SK-MEL-5 (cell line): ENCODE data around the gene LMBR1. TPM values are rescaled to one million over a fixed set of nuclear protein-coding genes. Genes with fewer than 3 reads are reported as not detected.
"Not testable (repeated sequence)": the region's sequence is repeated elsewhere in the genome, so short reads cannot be mapped to it uniquely, and the experiment has no call there.

Experiments used
- DNase-seq: peaks from one replicate; pipeline ENCODE4 v3.0.0-alpha.2; 2016; ENCODE audit warnings: low read depth, low spot score
- in situ Hi-C: cut with HindIII; loops from 2 replicates; pipeline ENCODE4 v1.10.0; 2016; ENCODE audit warnings: low sequenced_read_pairs, high pct_unique_total_duplicates, low pct_unique_long_range_greater_than_20kb
- total RNA-seq: library from RNA; depleted of rRNA; stranded (reverse); fragments of >200 nt; shearing (Covaris generic); gene quantifications from 2 replicates; pipeline ENCODE4 v1.2.3, GENCODE V29; 2014

The LMBR1 gene
- total RNA-seq, 1 experiment from 2014 or later, result 67.9 TPM

DNA sequence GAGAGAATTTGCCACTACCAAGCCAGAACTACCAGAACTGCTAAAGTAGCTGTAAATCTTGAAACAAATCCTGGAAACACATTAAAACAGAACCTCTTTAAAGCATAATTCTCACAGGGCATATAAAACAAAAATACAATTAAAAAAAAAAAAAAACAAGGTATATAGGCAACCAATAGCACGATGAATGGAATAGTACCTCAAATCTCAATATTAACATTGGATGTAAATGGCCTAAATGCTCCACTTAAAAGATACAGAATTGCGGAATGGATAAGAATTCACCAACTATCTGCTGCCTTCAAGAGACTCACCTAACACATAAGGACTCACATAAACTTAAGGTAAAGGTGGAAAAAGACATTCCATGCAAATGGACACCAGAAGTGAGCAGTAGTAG is 17.2 kb downstream of the LMBR1 start:
- in situ Hi-C loops, result no loop called here
- DNase-seq, result no peak

DNA sequence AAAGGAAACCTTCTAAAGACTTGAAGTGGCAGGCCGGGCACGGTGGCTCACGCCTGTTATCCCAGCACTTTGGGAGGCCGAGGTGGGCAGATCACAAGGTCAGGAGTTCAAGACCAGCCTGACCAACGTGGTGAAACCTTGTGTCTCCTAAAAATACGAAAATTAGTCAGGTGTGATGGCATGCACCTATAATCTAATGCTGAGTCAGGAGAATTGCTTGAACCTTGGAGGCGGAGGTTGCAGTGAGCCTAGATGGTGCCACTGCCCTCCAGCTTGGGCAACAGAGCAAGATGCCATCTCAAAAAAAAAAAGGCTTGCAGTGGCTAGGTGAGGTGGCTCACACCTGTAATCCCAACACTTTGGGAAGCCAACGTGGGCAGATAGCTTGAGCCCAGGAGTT is 24.6 kb downstream of the LMBR1 start:
- in situ Hi-C loops, DNase-seq: not testable (repeated sequence)

DNA sequence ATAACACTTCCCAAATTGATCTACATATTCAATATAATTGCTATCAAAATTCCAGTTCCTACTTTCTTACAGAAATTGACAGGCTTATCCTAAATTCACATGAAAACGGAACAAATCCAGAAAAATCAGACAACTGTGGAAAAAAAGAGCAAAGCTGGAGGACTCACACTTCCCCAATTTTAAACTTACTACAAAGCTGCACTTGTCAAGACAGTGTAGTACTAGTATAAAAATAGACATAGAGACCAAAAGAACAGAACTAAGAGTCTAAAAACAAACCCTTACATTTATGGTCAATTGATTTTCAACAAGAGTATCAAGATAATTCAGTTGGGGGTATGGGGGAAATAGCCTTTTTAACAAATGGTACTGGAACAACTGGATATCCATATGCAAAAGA is 27.5 kb downstream of the LMBR1 start:
- no peak for DNase-seq
- in situ Hi-C loops, result no loop called here

DNA sequence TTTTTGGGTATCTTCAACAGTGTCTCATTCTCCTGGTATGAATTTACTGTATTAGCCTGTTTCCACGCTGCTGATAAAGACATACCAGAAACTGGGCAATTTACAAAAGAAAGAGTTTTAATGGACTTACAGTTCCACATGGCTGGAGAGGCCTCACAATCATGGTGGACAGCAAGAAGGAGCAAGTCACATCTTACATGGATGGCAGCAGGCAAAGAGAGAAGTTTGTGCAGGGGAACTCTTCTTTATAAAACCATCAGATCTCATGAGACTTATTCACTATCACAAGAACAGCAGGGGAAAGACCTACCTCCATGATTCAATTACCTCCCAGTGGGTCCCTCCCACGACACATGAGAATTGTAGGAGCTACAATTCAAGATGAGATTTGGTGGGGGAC is 31.0 kb downstream of the LMBR1 start:
- DNase-seq, in situ Hi-C loops: not testable (repeated sequence)

DNA sequence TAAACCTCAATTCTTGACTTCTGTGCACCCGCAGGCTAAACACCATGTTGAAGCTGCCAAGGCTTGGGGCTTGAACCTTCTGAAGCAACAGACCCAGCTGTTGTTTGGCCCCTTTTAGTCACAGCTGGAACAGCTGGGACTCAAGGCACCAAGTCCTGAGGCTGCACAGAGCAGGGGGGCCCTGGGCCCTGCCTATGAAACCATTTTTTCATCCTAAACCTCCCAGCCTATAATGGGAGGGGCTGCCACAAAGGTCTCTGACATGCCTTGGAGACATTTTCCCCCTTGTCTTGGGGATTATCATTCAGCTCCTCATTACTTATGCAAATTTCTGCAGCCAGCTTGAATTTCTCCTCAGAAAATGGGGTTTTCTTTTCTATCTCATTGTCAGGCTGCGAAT is 31.8 kb downstream of the LMBR1 start:
- no peak for DNase-seq
- in situ Hi-C loops, result no loop called here

DNA sequence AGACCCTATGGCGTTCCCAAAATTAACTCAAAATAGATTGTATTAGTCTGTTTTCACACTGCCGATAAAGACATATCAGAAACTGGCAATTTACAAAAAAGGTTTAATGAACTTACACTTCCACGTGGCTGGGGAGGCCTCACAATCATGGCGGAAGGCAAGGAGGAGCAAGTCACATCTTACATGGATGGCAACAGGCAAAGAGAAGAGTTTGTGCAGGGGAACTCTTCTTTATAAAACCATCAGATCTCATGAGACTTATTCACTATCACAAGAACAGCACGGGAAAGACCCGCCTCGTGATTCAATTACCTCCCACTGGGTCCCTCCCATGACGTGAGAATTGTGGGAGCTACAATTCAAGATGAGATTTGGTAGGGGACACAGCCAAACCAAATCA is 32.9 kb downstream of the LMBR1 start:
- DNase-seq, in situ Hi-C loops: not testable (repeated sequence)

DNA sequence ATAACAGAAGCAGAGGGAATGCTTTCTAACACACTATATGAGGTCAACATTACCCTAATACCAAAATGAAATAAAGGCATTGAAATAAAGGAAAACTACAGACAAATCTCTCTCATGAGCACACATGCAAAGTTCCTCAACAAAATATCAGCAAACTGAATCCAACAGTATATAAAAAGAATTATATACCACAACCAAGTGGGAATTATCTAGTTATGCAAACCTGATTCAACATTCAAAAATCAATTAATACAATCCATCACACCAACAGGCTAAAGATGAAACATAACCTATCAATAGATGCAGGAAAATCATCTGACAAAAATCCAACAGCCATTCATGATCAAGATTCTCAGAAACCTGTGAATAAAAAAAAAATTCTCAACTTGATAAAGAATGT is 34.5 kb downstream of the LMBR1 start:
- in situ Hi-C loops, result no loop called here
- no peak for DNase-seq

DNA sequence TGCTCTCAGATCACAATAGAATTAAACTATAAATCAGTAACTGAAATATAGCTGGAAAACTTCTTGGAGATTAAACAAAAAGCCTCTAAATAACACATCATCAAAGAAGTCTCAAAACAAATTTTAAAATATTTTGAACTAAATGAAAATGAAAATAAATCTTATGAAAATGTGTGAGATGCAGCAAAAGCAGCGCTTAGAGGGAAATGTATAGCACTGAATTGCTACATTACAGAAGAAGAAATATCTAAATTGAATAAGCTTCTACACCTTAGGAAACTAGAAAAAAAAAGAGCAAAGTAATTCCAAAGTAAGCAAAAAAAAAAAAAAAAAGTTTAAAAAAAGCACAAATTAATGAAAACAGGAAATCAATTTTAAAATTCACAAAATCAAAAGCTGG is 35.2 kb downstream of the LMBR1 start:
- in situ Hi-C loops, result no loop called here
- DNase-seq, result no peak

DNA sequence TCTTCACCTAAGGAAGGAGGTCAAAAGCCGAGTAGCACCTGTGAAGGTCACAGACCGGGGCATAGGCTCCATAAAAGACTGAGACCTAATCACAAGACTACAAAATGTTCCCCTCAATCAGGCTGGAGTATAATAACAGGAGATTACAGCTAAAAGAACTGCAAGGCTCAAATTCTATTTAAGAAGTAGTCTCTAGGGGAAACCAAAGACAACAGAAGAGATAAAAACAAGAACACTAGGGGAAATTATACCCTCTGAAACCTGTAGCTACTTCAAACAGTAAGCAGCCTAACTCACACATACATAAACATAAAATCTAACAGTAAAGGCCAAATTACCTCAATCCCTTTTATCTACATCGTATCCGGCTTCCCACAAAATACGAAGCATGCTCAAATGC is 38.3 kb downstream of the LMBR1 start:
- in situ Hi-C loops, result no loop called here
- no peak for DNase-seq

DNA sequence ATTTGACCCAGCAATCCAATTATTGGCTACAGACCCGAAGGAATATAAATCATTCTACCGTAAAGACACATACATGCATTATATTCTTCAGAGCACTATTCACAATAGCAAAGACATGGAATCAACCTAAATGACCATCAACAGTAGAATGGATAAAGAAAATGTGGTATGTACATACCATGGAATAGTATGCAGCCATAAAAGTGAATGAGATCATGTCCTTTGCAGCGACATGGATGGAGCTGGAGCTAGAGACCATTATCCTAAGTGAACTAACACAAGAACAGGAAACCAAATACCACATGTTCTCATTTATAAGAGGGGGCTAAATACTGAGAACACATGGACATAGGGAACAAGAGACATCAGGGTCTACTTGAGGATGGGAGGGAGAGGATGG is 44.0 kb downstream of the LMBR1 start:
- in situ Hi-C loops, result no loop called here
- no peak for DNase-seq

DNA sequence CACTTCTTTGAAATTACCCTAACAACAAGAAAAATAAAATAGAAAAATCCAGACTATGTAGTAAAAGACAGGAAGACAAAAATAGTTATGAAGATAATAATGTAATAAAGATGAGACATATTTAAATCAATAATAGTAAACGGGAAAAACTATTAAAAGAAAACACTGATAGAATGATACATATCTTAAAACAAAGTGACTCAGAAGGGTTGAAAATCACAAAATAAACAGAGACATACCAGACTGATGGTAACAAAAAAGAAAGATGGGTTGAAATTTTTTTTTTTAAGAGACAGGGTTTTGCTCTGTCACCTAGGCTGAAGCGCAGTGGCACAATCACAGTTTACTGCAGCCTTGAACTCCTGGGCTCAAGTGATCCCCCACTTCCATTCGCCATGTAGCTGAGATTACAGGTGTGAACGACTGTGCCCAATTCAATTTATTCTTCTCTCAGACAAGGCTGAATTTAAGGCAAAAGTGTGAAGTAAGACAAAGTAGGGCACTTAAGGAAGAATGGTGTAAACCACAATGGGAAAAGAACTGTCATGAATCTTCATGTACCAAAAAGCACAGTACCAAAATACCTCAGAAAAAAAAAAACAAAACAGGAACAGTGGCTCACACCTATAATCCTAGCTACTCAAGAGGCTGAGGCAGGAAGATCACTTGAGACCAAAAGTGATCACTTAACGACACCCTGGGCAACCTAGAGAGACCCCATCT is 47.4 kb downstream of the LMBR1 start:
- no peak for DNase-seq
- in situ Hi-C loops, result no loop called here

DNA sequence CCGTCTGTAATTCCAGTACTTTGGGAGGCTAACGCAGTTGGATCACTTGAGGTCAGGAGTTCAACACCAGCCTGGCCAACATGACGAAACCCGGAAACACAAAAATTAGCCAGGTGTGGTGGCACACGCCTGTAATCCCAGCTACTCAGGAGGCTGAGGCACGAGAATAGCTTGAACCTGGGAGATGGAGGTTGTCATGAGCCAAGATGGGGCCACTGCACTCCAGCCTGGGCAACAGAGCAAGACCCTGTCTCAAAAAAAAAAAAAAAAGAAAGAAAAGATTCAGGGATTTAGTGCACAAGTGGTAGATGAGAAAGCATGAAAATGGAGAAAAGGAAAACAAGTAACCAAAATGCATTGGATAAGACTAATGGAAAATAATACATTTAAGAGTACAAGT is 49.4 kb downstream of the LMBR1 start:
- DNase-seq, in situ Hi-C loops: not testable (repeated sequence)

DNA sequence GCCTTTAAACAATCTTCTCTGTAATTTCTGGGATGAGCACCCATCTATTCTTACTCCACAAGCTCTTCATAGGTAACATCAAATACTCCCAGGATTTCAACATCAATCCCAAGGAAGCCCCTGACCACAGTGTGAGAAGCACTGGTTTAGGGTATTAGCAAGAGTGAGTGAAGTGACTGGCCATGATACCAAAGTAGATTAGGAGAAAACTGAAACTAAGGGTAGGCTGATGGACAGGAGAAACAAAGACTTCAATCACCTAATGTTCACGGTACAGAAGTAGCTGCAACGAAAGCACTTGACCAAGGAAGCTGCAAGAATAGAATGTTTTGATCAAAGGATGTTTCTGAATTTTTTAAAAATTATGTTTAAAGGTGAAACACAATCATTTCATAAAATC is 49.8 kb downstream of the LMBR1 start:
- in situ Hi-C loops, result no loop called here
- no peak for DNase-seq

DNA sequence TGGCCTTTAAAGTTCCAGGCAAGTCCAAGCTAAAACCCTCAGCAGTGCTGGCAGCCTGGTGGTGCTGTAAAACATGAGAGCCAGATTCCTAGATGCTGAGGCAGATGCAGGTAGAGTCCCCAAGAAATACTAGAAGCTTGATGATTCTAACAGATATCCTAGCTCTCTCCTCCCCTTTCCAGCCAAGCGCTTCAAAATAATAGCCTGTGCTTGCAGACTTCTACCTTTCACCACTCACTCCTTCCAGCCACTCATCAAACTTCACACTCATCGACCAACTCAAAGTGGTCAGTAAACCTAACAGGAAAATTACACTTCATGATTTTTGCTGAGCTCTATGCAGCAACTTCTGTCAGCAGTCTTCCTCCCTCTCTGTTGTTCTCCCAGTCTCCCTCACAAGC is 50.2 kb downstream of the LMBR1 start:
- in situ Hi-C loops, result no loop called here
- no peak for DNase-seq

DNA sequence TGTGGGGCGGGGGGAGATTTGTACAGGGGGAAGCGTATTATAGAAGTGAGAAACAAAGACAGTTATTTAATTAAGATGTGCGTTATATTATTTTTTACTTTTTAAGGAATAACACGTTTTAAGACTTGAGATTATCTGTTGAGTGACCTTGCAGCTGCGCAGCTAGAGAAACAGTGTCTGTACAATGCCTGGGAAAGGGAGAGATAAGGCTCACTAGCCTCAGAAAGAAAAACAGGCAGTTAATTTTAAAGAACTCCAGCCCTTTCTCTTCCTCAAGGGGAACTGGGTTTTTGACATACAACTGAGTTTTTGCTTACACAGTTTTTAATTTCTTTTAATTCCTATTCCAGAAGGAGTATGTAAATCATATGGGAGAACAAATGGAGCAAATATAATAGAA is 50.7 kb downstream of the LMBR1 start:
- no peak for DNase-seq
- in situ Hi-C loops, result no loop called here

DNA sequence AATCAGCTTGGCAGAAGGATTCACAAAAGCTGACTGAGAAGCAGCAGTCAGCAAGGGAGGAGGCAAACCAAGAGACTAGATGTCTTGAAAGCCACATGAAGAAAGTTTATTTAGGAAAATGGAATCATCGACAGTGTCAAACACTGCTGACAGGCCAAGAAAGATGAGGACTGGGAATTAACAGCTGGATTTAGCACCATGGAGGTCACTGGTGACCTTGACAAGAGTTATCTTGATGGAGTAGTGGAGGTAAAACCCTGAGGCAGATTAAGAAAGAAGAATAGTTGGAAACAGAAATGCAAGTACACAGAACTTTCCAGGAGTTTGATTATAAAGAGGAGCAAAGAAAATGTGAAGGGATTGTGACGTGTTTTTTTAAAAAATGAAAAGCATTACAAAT is 51.5 kb downstream of the LMBR1 start:
- in situ Hi-C loops, result no loop called here

DNA sequence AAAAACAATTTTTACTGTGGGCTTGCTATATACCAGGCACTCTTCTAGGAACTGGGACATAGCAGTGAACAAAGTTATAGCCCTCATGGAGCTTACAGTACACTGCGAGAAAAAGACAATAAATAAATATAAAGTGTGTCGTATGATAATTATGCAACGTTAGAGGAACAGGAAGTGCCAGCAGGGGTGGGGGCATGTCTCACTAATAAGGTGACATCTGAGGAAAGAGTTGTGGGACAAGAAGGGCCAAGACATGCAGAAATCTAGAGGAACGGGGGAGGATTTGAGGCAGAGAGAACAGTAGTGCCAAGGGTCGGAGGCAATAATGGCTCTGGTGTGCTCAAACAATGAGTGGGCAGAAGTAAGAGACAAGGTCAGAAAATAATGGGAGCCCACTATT is 52.8 kb downstream of the LMBR1 start:
- in situ Hi-C loops, result no loop called here
- DNase-seq, result no peak

More for the DNA sequence above, 51.5 kb downstream of the LMBR1 start:
- DNase-seq, result no peak

DNA sequence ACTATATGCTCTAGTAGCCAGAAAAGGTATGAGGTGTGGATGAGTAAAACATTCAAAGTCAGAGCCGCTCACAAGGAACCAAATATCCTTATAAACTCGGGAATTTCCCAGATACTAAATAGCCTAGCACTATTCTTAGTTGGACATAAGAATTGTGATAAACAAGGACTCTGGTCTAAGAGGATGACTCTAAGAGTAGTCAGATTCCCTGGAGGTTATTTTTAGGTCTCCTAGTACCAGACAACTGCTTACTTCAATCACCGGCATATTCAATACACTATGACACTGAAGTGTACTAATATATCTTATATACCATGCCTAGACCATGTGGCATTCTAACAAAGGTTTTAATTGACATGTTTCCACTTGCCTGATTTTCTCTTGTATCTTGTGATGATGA is 56.5 kb downstream of the LMBR1 start:
- DNase-seq, result no peak
- in situ Hi-C loops, result no loop called here

DNA sequence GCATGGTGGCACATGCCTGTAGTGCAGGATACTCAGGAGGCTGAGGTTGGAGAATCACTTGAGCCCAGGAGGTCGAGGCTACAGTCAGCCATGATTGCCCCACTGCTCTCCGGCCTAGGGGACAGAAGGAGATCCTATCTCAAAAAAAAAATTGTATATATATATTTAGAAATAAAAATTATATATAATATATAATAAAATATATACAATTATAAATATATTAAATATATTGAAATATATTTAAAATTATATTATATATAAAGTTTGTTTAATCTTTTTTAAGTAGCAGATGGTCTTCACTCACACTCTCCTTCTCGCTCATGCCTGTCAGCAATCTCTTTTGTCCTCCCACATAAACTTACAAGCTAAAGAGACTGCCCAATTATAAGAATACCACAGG is 58.5 kb downstream of the LMBR1 start:
- in situ Hi-C loops, result no loop called here
- no peak for DNase-seq

DNA sequence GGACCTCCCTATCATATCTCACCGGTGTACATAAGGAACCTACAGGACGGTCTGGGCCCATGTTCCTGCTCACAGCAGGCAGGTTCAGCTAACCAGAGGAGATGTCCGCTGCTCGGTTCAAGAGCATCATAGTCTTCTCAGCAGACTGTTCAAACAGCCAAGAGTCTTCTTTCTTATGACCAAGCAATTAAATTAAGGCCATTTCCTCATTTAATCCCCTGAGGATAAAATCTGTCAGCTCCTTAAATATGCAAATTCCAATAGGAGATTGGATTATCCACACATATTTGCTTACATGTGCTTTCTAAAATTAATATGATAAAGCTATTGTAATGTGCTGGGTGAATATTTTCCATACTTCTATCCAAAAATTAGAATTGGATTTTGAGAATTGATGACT is 59.7 kb downstream of the LMBR1 start:
- in situ Hi-C loops, result no loop called here
- DNase-seq, result no peak
